ENCODE data around the gene PHKA2. TPM values are rescaled to one million over a fixed set of nuclear protein-coding genes. Genes with fewer than 3 reads are reported as not detected.

Gene PHKA2
- total and polyA plus RNA-seq, 10 of the 15 experiments (the other 5 are each of a cell fraction or from before 2014, with no cell fraction given), result 1.4 to 25.6 (median 15.4) TPM

GRCh38 chrX:19007011-19007410, 23.1 kb upstream of the PHKA2 start:
- FAIRE-seq, result no peak
- CTCF ChIA-PET, result interaction anchor here (0.6 kb wide), 1 partner anchor 236 kb away, joined by 4 read pairs; no protein-coding TSS in a partner anchor
- TF ChIP-seq ZBTB4 (CRISPR knock-in tag; IDR thresholded peaks at IDR 0.05), result no peak
- no peak for TF ChIP-seq TCF7 (IDR thresholded peaks at IDR 0.05; ENCODE audit: borderline replicate concordance)
- TF ChIP-seq ZNF274 (IDR thresholded peaks at IDR 0.05; ENCODE audit: insufficient read depth, insufficient read length), result no peak
- TF ChIP-seq GATAD2B (conservative IDR thresholded peaks at IDR 0.05; ENCODE audit: low read depth), result no peak
- TF ChIP-seq POLR2A (IDR thresholded peaks at IDR 0.05; ENCODE audit: low read depth, low read length), result no peak
- no peak for TF ChIP-seq RBBP5 (conservative IDR thresholded peaks at IDR 0.05)
- no peak for TF ChIP-seq NRF1 (conservative IDR thresholded peaks at IDR 0.05; ENCODE audit: low read depth, low read length)

More at GRCh38 chrX:19007011-19007410, 23.1 kb upstream of the PHKA2 start:
- Histone ChIP-seq H3K27me3 (replicated peaks in 1 of 2; ENCODE audit: control insufficient read depth in 2 of 2, insufficient read depth in 2 of 2, low read length in 1 of 2) (no peaks in the 10 kb centered on the region), H4K20me1 (ENCODE audit: control insufficient read depth, insufficient read depth) (no peaks in the 10 kb centered on the region), H3K4me3 (no peak overlapping the region), H3K36me3 (ENCODE audit: control insufficient read depth in 2 of 2, insufficient read depth in 2 of 2, low read length in 1 of 2) (no peaks in the 10 kb centered on the region), H2AFZ (ENCODE audit: control insufficient read depth, low read depth, low read length) (no peak overlapping the region), H3K4me1 (ENCODE audit: control insufficient read depth, insufficient read depth, low read length) (no peaks in the 10 kb centered on the region), H3K9me3 (replicated peaks; ENCODE audit: control insufficient read depth, insufficient read depth, low read length) (no peaks in the 10 kb centered on the region), H3K27ac (ENCODE audit: control insufficient read depth, insufficient read depth) (no peak overlapping the region), H3K4me2 (ENCODE audit: control insufficient read depth, insufficient read depth) (no peak overlapping the region), H3K79me2 (ENCODE audit: control insufficient read depth, insufficient read depth, low read length) (no peaks in the 10 kb centered on the region), H3K9ac (ENCODE audit: control insufficient read depth, insufficient read depth, low read length) (no peak overlapping the region)
- ATAC-seq, result no peak
- no peak for DNase-seq (ENCODE audit: low read depth, low spot score)
- in situ Hi-C loops (cut with MboI), result loop anchor here (25.0 kb wide), 1 partner anchor 620 kb away; no protein-coding TSS in a partner anchor
- intact Hi-C loops (cut with micrococcal nuclease; ENCODE audit: unreplicated experiment), result no loop called here
- BruUV-seq (replicated peaks), result no TSS peak
- SMC1A ChIA-PET (ENCODE audit: uncharacterized antibody, unreplicated experiment), result interaction anchor here (0.8 to 1.1 kb wide), 2 partner anchors 8 to 617 kb away, joined by 3 to 4 read pairs; no protein-coding TSS in a partner anchor
- POLR2A ChIA-PET, result interaction anchor here (0.6 to 0.7 kb wide), 2 partner anchors 150 to 433 kb away, joined by 3 to 4 read pairs; no protein-coding TSS in a partner anchor
- WGBS (ENCODE audit: insufficient coverage, insufficient replicate concordance, low lambda C conversion rate, missing lambda C conversion rate), result 58% methylated on average over 7 of the region's 7 CpGs
- RAD21 ChIA-PET (ENCODE audit: unreplicated experiment), result interaction anchor here (0.6 to 1.9 kb wide), 2 partner anchors 327 to 402 kb away, joined by 3 to 7 read pairs; no protein-coding TSS in a partner anchor

Data from GM12878 (cell line).